ENCODE data around the gene RAP1GAP.

- no peak for TF ChIP-seq TAF1 (IDR thresholded peaks at IDR 0.05; ENCODE audit: low read depth)
- no peak for TF ChIP-seq CTCF (IDR thresholded peaks at IDR 0.05; ENCODE audit: poor library complexity, severe bottlenecking)
- no peak for TF ChIP-seq MXI1 (conservative IDR thresholded peaks at IDR 0.05; ENCODE audit: poor library complexity, severe bottlenecking)
- no peak for TF ChIP-seq EP300 (conservative IDR thresholded peaks at IDR 0.05; ENCODE audit: poor library complexity, severe bottlenecking)
- TF ChIP-seq REST (IDR thresholded peaks at IDR 0.05; ENCODE audit: borderline replicate concordance): no peak
- TF ChIP-seq POLR2AphosphoS5 (IDR thresholded peaks at IDR 0.05): no peak
- no peak for TF ChIP-seq EZH2 (IDR thresholded peaks at IDR 0.05; ENCODE audit: borderline replicate concordance, insufficient read depth, low read length, poor library complexity, severe bottlenecking)
Measured at GRCh38 chr1:21673277-21673780, 4.2 kb upstream of the RAP1GAP start.

Data from neural cell (in vitro differentiated cells).